Neural progenitor cell (in vitro differentiated cells): ENCODE results near the gene XKR8. TPM values are rescaled to one million over a fixed set of nuclear protein-coding genes. Genes with fewer than 3 reads are reported as not detected.
"Not testable (repeated sequence)": the region's sequence is repeated elsewhere in the genome, so short reads cannot be mapped to it uniquely, and the experiment has no call there.

Experiments
- DNase-seq: peaks from one replicate; pipeline ENCODE4 v3.0.0-alpha.2; 2016; ENCODE audit warnings: low spot score
- H2AFZ ChIP-seq: fragments of 200-600 bp; sonication (generic); replicated peaks from 2 replicates; pipeline ENCODE4 v1.6.1; 2016; ENCODE audit warnings: antibody characterized with exemption
- H3F3A ChIP-seq: fragments of 200-600 bp; sonication (generic); 2 replicates; pipeline ENCODE4 v1.6.1; 2016; ENCODE audit warnings: antibody characterized with exemption, low read depth
- H3K27ac ChIP-seq: fragments of 200-600 bp; sonication (generic); 2 replicates; pipeline ENCODE4 v1.5.1; 2016; ENCODE audit warnings: mild to moderate bottlenecking
- H3K27me3 ChIP-seq: fragments of 200-600 bp; sonication (generic); 2 replicates; pipeline ENCODE4 v1.6.1; 2016; ENCODE audit warnings: mild to moderate bottlenecking, moderate library complexity
- H3K36me3 ChIP-seq: fragments of 200-600 bp; sonication (generic); 2 replicates; pipeline ENCODE4 v1.5.1; 2016
- H3K4me1 ChIP-seq: fragments of 200-600 bp; sonication (generic); 2 replicates; pipeline ENCODE4 v1.6.1; 2016; ENCODE audit warnings: mixed run types
- H3K4me2 ChIP-seq: fragments of 200-600 bp; sonication (generic); 2 replicates; pipeline ENCODE4 v1.6.1; 2016
- H3K4me3 ChIP-seq: fragments of 200-600 bp; sonication (generic); 2 replicates; pipeline ENCODE4 v1.5.1; 2016
- H3K79me2 ChIP-seq: fragments of 200-600 bp; sonication (generic); 2 replicates; pipeline ENCODE4 v1.6.1; 2016; ENCODE audit warnings: low read depth
- H3K9ac ChIP-seq: fragments of 200-600 bp; sonication (generic); 2 replicates; pipeline ENCODE4 v1.6.1; 2016
- H3K9me3 ChIP-seq: fragments of 200-600 bp; sonication (generic); 2 replicates; pipeline ENCODE4 v1.5.1; 2016; ENCODE audit warnings: low read depth
- H4K20me1 ChIP-seq: fragments of 200-600 bp; sonication (generic); 2 replicates; pipeline ENCODE4 v1.6.1; 2016; ENCODE audit warnings: low read depth
- H3K27ac Mint-ChIP-seq: 3 replicates; pipeline ENCODE4 v1.8.0; 2021; ENCODE audit warnings: mixed read lengths
- H3K27me3 Mint-ChIP-seq: 2 replicates; pipeline ENCODE4 v1.8.0; 2022; ENCODE audit warnings: low read depth, mild to moderate bottlenecking, inconsistent platforms, moderate library complexity, mixed read lengths; ENCODE audit not compliant: insufficient read depth
- H3K36me3 Mint-ChIP-seq: 3 replicates; pipeline ENCODE4 v1.8.0; 2021; ENCODE audit warnings: mixed read lengths
- H3K4me1 Mint-ChIP-seq: 3 replicates; pipeline ENCODE4 v1.8.0; 2021; ENCODE audit warnings: mixed read lengths
- H3K4me3 Mint-ChIP-seq: 3 replicates; pipeline ENCODE4 v1.8.0; 2021; ENCODE audit warnings: mild to moderate bottlenecking, moderate library complexity, mixed read lengths
- H3K9me3 Mint-ChIP-seq: 3 replicates; pipeline ENCODE4 v1.8.0; 2020; ENCODE audit warnings: mixed read lengths
- EZH2 ChIP-seq: fragments of 200-600 bp; sonication (generic); IDR thresholded peaks from 2 replicates; pipeline ENCODE4 v1.6.1; 2017; ENCODE audit warnings: antibody characterized with exemption, mild to moderate bottlenecking, moderate library complexity
- EZH2phosphoT487 ChIP-seq: fragments of 200-600 bp; sonication (generic); IDR thresholded peaks from 2 replicates; pipeline ENCODE4 v1.6.1; 2017; ENCODE audit warnings: antibody characterized with exemption
- total RNA-seq: library from RNA; depleted of rRNA; stranded (reverse); fragments of >200 nt; gene quantifications from 2 replicates; pipeline ENCODE4 v1.2.3, GENCODE V29; 2015; ENCODE audit warnings: low replicate concordance
- TF ChIP-seq, protein P1 (sequence below): fragments of 200-600 bp; sonication (generic); IDR thresholded peaks from 2 replicates; pipeline ENCODE4 v1.5.1; 2017; ENCODE audit warnings: antibody characterized with exemption, mild to moderate bottlenecking

XKR8 gene
- total RNA-seq, 1 donor from 2014 or later = 4.3 TPM

DNA sequence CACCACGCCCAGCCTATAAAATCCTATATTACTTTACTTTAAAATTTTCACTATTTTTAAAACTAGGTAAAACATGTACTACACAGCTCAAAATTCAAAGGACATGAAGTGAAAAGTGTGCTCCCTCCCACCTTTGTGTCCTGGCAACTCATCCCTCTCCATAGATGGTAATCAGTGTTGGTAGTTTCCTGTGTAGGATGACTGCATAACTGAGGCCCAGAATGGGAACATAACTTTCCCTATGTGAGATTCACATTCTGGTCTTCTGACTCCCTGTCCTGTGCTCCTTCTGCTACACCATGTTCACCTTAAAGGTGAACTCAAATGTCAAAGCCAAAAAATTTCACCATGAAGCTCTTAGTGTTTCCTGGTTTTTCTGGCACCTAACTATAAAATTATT, 39.3 kb downstream of the XKR8 start:
- Histone ChIP-seq H3F3A (no peaks in the 10 kb centered on the region), H3K27me3 (no peaks in the 10 kb centered on the region), H3K36me3 (peaks cover 6% of the 10 kb centered on the region)

DNA sequence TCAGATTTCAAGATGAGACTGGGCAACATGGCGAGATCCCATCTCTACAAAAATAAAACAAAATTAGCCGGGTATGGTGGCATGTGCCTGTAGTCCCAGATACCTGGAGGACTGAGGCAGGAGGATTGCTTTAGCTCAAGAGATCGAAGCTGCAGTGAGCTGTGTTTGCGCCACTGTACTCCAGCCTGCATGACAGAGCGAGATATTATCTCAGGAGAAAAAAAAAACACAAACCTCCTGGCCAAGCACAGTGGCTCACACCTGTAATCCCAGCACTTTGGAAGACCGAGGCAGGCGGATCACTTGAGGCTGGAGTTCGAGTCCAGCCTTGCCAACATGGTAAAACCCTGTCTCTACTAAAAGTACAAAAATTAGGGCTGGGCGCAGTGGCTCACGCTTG, 42.8 kb downstream of the XKR8 start:
- TF ChIP-seq EZH2phosphoT487 = no peak
- TF ChIP-seq, protein P1, sequence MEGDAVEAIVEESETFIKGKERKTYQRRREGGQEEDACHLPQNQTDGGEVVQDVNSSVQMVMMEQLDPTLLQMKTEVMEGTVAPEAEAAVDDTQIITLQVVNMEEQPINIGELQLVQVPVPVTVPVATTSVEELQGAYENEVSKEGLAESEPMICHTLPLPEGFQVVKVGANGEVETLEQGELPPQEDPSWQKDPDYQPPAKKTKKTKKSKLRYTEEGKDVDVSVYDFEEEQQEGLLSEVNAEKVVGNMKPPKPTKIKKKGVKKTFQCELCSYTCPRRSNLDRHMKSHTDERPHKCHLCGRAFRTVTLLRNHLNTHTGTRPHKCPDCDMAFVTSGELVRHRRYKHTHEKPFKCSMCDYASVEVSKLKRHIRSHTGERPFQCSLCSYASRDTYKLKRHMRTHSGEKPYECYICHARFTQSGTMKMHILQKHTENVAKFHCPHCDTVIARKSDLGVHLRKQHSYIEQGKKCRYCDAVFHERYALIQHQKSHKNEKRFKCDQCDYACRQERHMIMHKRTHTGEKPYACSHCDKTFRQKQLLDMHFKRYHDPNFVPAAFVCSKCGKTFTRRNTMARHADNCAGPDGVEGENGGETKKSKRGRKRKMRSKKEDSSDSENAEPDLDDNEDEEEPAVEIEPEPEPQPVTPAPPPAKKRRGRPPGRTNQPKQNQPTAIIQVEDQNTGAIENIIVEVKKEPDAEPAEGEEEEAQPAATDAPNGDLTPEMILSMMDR = no peak
- TF ChIP-seq EZH2 = no peak
- H3K4me3 Mint-ChIP-seq = no peak overlapping the region
- no peak overlapping the region for H3K27ac Mint-ChIP-seq

More for the DNA sequence above, 39.3 kb downstream of the XKR8 start:
- Mint-ChIP-seq H3K36me3 (peaks cover 16% of the 10 kb centered on the region), H3K4me1 (no peaks in the 10 kb centered on the region), H3K9me3 (no peaks in the 10 kb centered on the region), H3K4me3 (no peak overlapping the region), H3K27me3 (no peaks in the 10 kb centered on the region), H3K27ac (no peak overlapping the region)
- Histone ChIP-seq H3K79me2 (no peaks in the 10 kb centered on the region), H3K9ac (no peak overlapping the region), H4K20me1 (no peaks in the 10 kb centered on the region), H3K4me3 (no peak overlapping the region), H3K27ac (no peak overlapping the region), H3K9me3 (no peaks in the 10 kb centered on the region), H3K4me1 (no peaks in the 10 kb centered on the region), H2AFZ (no peak overlapping the region), H3K4me2 (no peak overlapping the region)
- DNase-seq = no peak
- no peak for TF ChIP-seq EZH2phosphoT487
- TF ChIP-seq, protein P1 = no peak
- no peak for TF ChIP-seq EZH2

GRCh38 chr1:28003117-28003516, 43.3 kb downstream of the XKR8 start:
- not testable (repeated sequence) for H3K4me2 ChIP-seq, H3K36me3 Mint-ChIP-seq, H2AFZ ChIP-seq, H3K27ac Mint-ChIP-seq, DNase-seq, H3K4me1 Mint-ChIP-seq, H3K4me3 Mint-ChIP-seq, H3K9me3 ChIP-seq, H4K20me1 ChIP-seq, H3K4me3 ChIP-seq, H3K9ac ChIP-seq, H3K27me3 Mint-ChIP-seq, H3K36me3 ChIP-seq, H3K27ac ChIP-seq, H3K27me3 ChIP-seq, H3K4me1 ChIP-seq, H3K79me2 ChIP-seq, H3K9me3 Mint-ChIP-seq, H3F3A ChIP-seq

More for the DNA sequence above, 42.8 kb downstream of the XKR8 start:
- Histone ChIP-seq H3K4me3 (no peak overlapping the region), H3K4me2 (no peak overlapping the region), H3K27me3 (no peaks in the 10 kb centered on the region), H3F3A (no peaks in the 10 kb centered on the region), H3K79me2 (no peaks in the 10 kb centered on the region), H3K27ac (no peak overlapping the region), H3K36me3 (peaks cover 6% of the 10 kb centered on the region), H4K20me1 (no peaks in the 10 kb centered on the region), H3K9me3 (no peaks in the 10 kb centered on the region), H3K4me1 (no peaks in the 10 kb centered on the region), H2AFZ (no peak overlapping the region), H3K9ac (no peak overlapping the region)
- H3K27me3 Mint-ChIP-seq = no peaks in the 10 kb centered on the region
- peaks cover 11% of the 10 kb centered on the region for H3K36me3 Mint-ChIP-seq
- no peaks in the 10 kb centered on the region for H3K9me3 Mint-ChIP-seq
- no peaks in the 10 kb centered on the region for H3K4me1 Mint-ChIP-seq
- DNase-seq = no peak

DNA sequence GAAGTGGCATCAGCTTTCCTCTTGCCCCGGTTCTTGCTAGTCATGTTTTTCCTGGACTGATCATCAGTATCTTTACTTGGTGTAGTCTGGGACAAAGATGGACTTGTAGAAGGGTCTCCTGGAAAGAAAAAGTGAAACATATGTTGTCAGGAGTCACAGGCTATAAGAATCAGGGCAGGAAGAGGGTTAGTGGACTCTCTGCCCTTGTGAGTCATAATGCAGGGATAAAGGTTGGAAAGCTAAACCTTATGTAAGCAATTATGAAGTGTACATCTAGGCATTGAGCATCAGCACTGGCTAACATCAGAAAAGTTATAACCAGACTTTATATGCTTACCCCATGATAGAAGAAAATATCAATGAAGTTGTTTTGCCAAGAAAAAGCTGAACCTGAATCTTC, 51.2 kb downstream of the XKR8 start:
- TF ChIP-seq EZH2phosphoT487 = no peak
- TF ChIP-seq, protein P1 = no peak
- Histone ChIP-seq H3K4me3 (no peak overlapping the region), H3K27me3 (no peaks in the 10 kb centered on the region), H3F3A (no peaks in the 10 kb centered on the region), H3K4me1 (no peaks in the 10 kb centered on the region), H2AFZ (no peak overlapping the region), H3K9me3 (no peaks in the 10 kb centered on the region), H3K36me3 (peaks cover 10% of the 10 kb centered on the region), H3K27ac (no peak overlapping the region), H4K20me1 (no peaks in the 10 kb centered on the region), H3K79me2 (no peaks in the 10 kb centered on the region), H3K9ac (no peak overlapping the region), H3K4me2 (no peak overlapping the region)
- no peaks in the 10 kb centered on the region for H3K9me3 Mint-ChIP-seq
- no peak overlapping the region for H3K27ac Mint-ChIP-seq
- peaks cover 12% of the 10 kb centered on the region for H3K36me3 Mint-ChIP-seq
- no peak overlapping the region for H3K4me3 Mint-ChIP-seq
- H3K4me1 Mint-ChIP-seq = no peaks in the 10 kb centered on the region
- H3K27me3 Mint-ChIP-seq = no peaks in the 10 kb centered on the region
- DNase-seq = no peak

Other genes with a start within 250 kb of the XKR8 start
- 13.6 and 28.2 TPM in 2 replicates for gene FAM76A, start 234.0 kb upstream of the XKR8 start, total RNA-seq
- gene STX12, start 186.8 kb upstream of the XKR8 start, total RNA-seq = 16.0 and 24.1 TPM in 2 replicates
- gene PPP1R8, start 129.2 kb upstream of the XKR8 start, total RNA-seq = 61.2 and 66.3 TPM in 2 replicates
- 1.7 and 6.7 TPM in 2 replicates for gene THEMIS2, start 87.4 kb upstream of the XKR8 start, total RNA-seq
- gene RPA2, start 45.4 kb upstream of the XKR8 start, total RNA-seq = 94.3 and 97.0 TPM in 2 replicates
- gene SMPDL3B, start 25.0 kb upstream of the XKR8 start, total RNA-seq = 1.2 and 3.9 TPM in 2 replicates
- 32.9 and 33.5 TPM in 2 replicates for gene EYA3, start 128.6 kb downstream of the XKR8 start, total RNA-seq
- not detected in 2 replicates for gene PTAFR, start 216.7 kb downstream of the XKR8 start, total RNA-seq